Gastroesophageal sphincter (tissue), 4 donors: Measurements from ENCODE around the gene MAP1LC3A. TPM values are rescaled to one million over a fixed set of nuclear protein-coding genes. Genes with fewer than 3 reads are reported as not detected.

Experiments
- ATAC-seq: fragments of 150-250 bp; one replicate; pipeline ENCODE4 v1.9.1; 2016; ENCODE audit warnings: mild to moderate bottlenecking, moderate library complexity
- H3K27ac ChIP-seq, 4 donors: fragments of 200-600 bp; sonication (generic) in 3 of 4; 1 replicate in 3 of 4; 2 replicates in 1 of 4; pipeline ENCODE4 v1.5.1; 2016 to 2019
- H3K27me3 ChIP-seq: fragments of 200-600 bp; sonication (generic); one replicate; pipeline ENCODE4 v1.5.1; 2019
- H3K36me3 ChIP-seq, 2 donors: fragments of 200-600 bp; sonication (generic); one replicate each; pipeline ENCODE4 v1.5.1; 2019; ENCODE audit warnings: control low read depth in 1 of 2
- H3K4me1 ChIP-seq, 3 donors: fragments of 200-600 bp; sonication (generic); 1 replicate in 2 of 3; 2 replicates in 1 of 3; pipeline ENCODE4 v1.5.1; 2016 to 2019; ENCODE audit warnings: control low read depth in 2 of 3
- H3K4me3 ChIP-seq, 2 donors: fragments of 200-600 bp; sonication (generic); one replicate each; pipeline ENCODE4 v1.5.1; 2019; ENCODE audit warnings: mild to moderate bottlenecking in 1 of 2, moderate library complexity in 1 of 2
- H3K9me3 ChIP-seq, 3 donors: fragments of 200-600 bp; sonication (generic); one replicate each; pipeline ENCODE4 v1.5.1; 2017 to 2019; ENCODE audit warnings: control low read depth in 2 of 3
- EP300 ChIP-seq: sonication (generic); formaldehyde crosslinking; IDR thresholded peaks from one replicate; pipeline ENCODE4 v1.6.1; 2017; ENCODE audit warnings: antibody characterized with exemption, mild to moderate bottlenecking
- POLR2A ChIP-seq, 2 donors: fragments of 450-650 bp; IDR thresholded peaks; one replicate each; pipeline ENCODE4 v1.6.1; 2017; ENCODE audit warnings: antibody characterized with exemption in 2 of 2, mild to moderate bottlenecking in 2 of 2, moderate library complexity in 1 of 2
- POLR2AphosphoS5 ChIP-seq: sonication (generic); formaldehyde crosslinking; IDR thresholded peaks from one replicate; pipeline ENCODE4 v1.6.1; 2017; ENCODE audit warnings: antibody characterized with exemption
- WGBS, 2 donors: methylation state at CpG; one replicate each; pipeline ENCODE4 v1.1.5; 2018; ENCODE audit warnings: low coverage in 1 of 2; 5-methylcytosine and 5-hydroxymethylcytosine counted together
- small RNA-seq, 4 donors: library from RNA; depleted of rRNA; stranded (forward); fragments of <200 nt; gene quantifications; one replicate each; pipeline ENCODE3, GENCODE V24; 2016
- total RNA-seq, 4 donors: library from RNA; depleted of rRNA; stranded (reverse); fragments of >200 nt; gene quantifications; one replicate each; pipeline ENCODE4 v1.1.0, GENCODE V29; 2016
- TF ChIP-seq, protein P1 (sequence below), 4 experiments: fragments of 200-600 bp in 2 of 4; fragments of 450-650 bp in 2 of 4; sonication (generic) in 1 of 4; IDR thresholded peaks; one replicate each; pipeline ENCODE4 v1.5.1; 2017 to 2019; ENCODE audit warnings: antibody characterized with exemption in 4 of 4, mild to moderate bottlenecking in 2 of 4, moderate library complexity in 2 of 4

Gene MAP1LC3A
- total RNA-seq, 4 donors from 2014 or later, result 96.0 to 134 (median 115) TPM

DNA sequence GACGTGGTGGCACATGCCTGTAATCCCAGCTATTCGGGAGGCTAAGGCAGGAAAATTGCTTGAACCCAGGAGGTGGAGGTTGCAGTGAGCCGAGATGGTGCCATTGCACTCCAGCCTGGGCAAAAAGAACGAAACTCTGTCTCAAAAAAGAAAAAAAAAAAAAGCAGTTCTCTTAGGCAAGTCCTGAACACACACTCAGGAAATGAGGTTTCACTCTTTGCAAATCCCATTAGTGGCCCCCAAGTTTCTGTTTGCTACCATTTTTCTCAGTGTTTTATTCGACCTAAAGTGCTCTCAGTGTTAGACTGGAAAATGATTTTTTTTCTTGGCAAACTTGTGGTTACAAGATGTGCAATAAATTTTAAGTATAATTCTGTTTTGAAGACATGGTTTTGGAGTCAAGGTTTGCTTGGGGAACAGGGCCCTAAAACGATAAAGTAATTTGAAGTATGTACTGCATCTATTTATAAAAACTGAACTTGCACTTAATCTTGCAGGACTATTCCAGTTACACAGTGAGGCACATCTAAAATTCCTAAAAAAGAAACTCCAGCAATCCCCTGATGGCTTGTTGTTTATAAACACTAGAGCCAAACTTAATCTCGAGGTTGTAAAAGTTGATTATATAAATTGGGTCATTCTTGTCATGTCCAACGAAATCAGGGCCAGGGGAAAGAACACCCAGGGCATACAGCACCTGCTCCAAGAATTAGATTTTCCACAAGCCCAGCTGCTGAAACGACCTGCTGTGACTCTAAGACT, 42.6 kb downstream of the MAP1LC3A start:
- no peaks in the 10 kb centered on the region for H3K27me3 ChIP-seq
- H3K27ac ChIP-seq, result peak overlapping the region; percentile 70 to 92 (median 76)
- ATAC-seq, result peak; percentile 77
- WGBS, 2 donors, result 16 to 36% methylated on average over 6 to 9 of the region's 9 CpGs
- peaks cover 0 to 44% (median 3%) of the 10 kb centered on the region in 3 donors for H3K4me1 ChIP-seq
- no peaks in the 10 kb centered on the region for H3K9me3 ChIP-seq
- H3K36me3 ChIP-seq, result no peaks in the 10 kb centered on the region
- no peak overlapping the region for H3K4me3 ChIP-seq
- no peak for TF ChIP-seq EP300
- peak; percentile 87 for TF ChIP-seq POLR2AphosphoS5

DNA sequence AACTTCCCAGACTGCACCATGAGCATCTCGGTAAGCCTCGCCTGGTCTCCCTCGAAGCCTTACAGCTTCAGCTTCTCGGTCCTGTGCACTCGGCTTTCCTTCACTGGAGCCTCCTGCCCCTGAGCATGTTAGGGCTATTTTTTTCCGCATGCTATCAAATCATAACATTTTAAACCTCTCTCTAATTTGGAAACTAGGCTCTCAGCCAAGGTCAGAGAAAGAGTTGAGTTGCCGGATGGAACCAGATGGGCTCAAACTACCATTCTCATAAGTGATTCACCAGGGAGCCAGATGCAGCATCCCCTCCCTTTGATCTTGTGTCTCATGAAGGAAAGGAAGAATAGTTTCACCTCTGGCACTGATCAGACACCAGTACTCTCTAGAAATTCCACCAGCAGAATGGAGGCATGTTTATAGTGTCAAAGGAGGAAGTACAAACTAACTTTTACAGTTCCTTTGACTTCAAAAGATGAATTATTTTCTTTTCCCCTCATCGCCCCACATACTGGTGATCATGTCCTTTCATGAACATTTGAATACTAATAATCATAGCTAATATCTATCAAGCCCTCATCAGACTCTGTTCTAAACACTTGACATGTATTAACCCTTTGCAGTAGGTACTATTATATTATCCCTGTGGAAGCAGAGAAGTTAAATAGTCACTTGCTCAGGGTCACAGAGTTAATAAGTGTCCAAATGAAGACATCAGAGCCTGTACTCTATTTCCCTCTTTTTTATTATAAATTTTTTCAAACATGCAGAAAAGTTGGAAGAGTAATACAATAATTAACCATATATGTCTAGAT, 46.7 kb downstream of the MAP1LC3A start:
- peak overlapping the region; percentile 64 to 76 (median 72) for H3K27ac ChIP-seq
- peak; percentile 58 for ATAC-seq
- no peaks in the 10 kb centered on the region for H3K9me3 ChIP-seq
- TF ChIP-seq POLR2AphosphoS5 (peak; percentile 38), POLR2A (IDR thresholded peaks at IDR 0.05) (no peak)
- H3K4me3 ChIP-seq, result peak overlapping the region in 1 of 2 donors; percentile 4
- H3K27me3 ChIP-seq, result no peaks in the 10 kb centered on the region
- H3K36me3 ChIP-seq, result no peaks in the 10 kb centered on the region
- peaks cover 0 to 43% (median 3%) of the 10 kb centered on the region in 3 donors for H3K4me1 ChIP-seq
- WGBS, 2 donors, result 15 to 23% methylated on average over 5 to 8 of the region's 8 CpGs

DNA sequence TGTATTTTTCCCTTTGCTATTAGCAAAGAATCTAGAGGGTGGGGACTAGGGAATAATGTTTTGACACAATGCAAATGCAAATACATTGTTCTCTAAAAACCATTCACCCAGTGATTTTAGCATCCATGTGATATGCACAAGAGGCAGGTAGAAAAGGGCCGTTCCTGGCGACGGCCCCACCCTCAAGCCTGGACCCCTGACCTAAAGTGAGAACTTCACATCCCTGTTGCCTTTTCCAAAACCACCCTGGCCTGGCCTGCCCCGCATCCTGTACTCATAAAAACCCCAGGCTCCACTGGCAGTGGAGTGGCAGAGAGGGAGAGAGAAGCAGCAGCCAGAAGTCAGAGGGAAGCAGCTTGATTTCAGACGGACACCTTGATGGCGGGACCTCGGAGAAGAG, 48.5 kb downstream of the MAP1LC3A start:
- TF ChIP-seq EP300 (no peak), POLR2AphosphoS5 (no peak), POLR2A (IDR thresholded peaks at IDR 0.05) (no peak)
- TF ChIP-seq, protein P1, sequence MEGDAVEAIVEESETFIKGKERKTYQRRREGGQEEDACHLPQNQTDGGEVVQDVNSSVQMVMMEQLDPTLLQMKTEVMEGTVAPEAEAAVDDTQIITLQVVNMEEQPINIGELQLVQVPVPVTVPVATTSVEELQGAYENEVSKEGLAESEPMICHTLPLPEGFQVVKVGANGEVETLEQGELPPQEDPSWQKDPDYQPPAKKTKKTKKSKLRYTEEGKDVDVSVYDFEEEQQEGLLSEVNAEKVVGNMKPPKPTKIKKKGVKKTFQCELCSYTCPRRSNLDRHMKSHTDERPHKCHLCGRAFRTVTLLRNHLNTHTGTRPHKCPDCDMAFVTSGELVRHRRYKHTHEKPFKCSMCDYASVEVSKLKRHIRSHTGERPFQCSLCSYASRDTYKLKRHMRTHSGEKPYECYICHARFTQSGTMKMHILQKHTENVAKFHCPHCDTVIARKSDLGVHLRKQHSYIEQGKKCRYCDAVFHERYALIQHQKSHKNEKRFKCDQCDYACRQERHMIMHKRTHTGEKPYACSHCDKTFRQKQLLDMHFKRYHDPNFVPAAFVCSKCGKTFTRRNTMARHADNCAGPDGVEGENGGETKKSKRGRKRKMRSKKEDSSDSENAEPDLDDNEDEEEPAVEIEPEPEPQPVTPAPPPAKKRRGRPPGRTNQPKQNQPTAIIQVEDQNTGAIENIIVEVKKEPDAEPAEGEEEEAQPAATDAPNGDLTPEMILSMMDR (IDR thresholded peaks at IDR 0.05), result no peak
- no peaks in the 10 kb centered on the region for H3K9me3 ChIP-seq
- peaks cover 0 to 2% of the 10 kb centered on the region in 2 donors for H3K36me3 ChIP-seq
- no peak overlapping the region for H3K27ac ChIP-seq
- H3K27me3 ChIP-seq, result no peaks in the 10 kb centered on the region
- ATAC-seq, result no peak
- 80 to 100% methylated on average over 1 to 2 of the region's 7 CpGs for WGBS, 2 donors
- peaks cover 0 to 25% (median 3%) of the 10 kb centered on the region in 3 donors for H3K4me1 ChIP-seq
- no peak overlapping the region for H3K4me3 ChIP-seq

Small RNA genes lying within 50 kb of the gene (small RNA-seq; reads per million reads assigned to genes)
- gene RF00019, result 0 reads per million in 4 donors

Other genes starting within 250 kb of the MAP1LC3A start
- gene ITCH, start 195.4 kb upstream of the MAP1LC3A start, total RNA-seq, result 10 to 100 TPM; 59.5 to 75.5 (median 65.1) TPM
- gene DYNLRB1, start 42.3 kb upstream of the MAP1LC3A start, total RNA-seq, result 100 to 1,000 TPM; 158 to 258 (median 209) TPM
- 10 to 100 TPM in 3 of 4 donors, 1 to 10 TPM in 1; 5.4 to 11.8 (median 10.8) TPM for gene PIGU, start 118.4 kb downstream of the MAP1LC3A start, total RNA-seq
- gene TP53INP2, start 145.6 kb downstream of the MAP1LC3A start, total RNA-seq, result 10 to 100 TPM; 22.8 to 67.8 (median 53.0) TPM